H9 (cell line): ENCODE data around the gene UBAC1. TPM values are rescaled to one million over a fixed set of nuclear protein-coding genes. Genes with fewer than 3 reads are reported as not detected.

Source experiments
- DNase-seq: peaks from one replicate; pipeline ENCODE4 v3.0.0-alpha.2; 2017
- H2AFZ ChIP-seq: one replicate; pipeline ENCODE4 v1.6.1; 2013; ENCODE audit warnings: mild to moderate bottlenecking, low read length, control low read depth, moderate library complexity
- H2AK5ac ChIP-seq: 2 replicates; pipeline ENCODE4 v1.6.1; 2013; ENCODE audit warnings: low read length, control low read depth, mixed read lengths; ENCODE audit not compliant: insufficient read length
- H2BK120ac ChIP-seq: one replicate; pipeline ENCODE4 v1.6.1; 2013; ENCODE audit warnings: low read depth, mild to moderate bottlenecking, low read length, control low read depth, inconsistent platforms; ENCODE audit not compliant: poor library complexity, severe bottlenecking
- H2BK12ac ChIP-seq: 2 replicates; pipeline ENCODE4 v1.6.1; 2013; ENCODE audit warnings: low read length, control low read depth, mixed read lengths, low read depth; ENCODE audit not compliant: insufficient read length
- H2BK15ac ChIP-seq: 2 replicates; pipeline ENCODE4 v1.6.1; 2013; ENCODE audit warnings: low read depth, low read length, control low read depth
- H2BK20ac ChIP-seq: one replicate; pipeline ENCODE4 v1.6.1; 2013; ENCODE audit warnings: low read depth, mild to moderate bottlenecking, low read length, control low read depth, inconsistent platforms; ENCODE audit not compliant: poor library complexity, severe bottlenecking
- H2BK5ac ChIP-seq: 2 replicates; pipeline ENCODE4 v1.6.1; 2013; ENCODE audit warnings: low read length, control low read depth, mixed read lengths; ENCODE audit not compliant: insufficient read length
- H3K14ac ChIP-seq: 2 replicates; pipeline ENCODE4 v1.6.1; 2013; ENCODE audit warnings: low read length, control low read depth; ENCODE audit not compliant: insufficient read depth
- H3K18ac ChIP-seq: 2 replicates; pipeline ENCODE4 v1.6.1; 2013; ENCODE audit warnings: low read depth, mild to moderate bottlenecking, mixed read lengths, low read length, control low read depth; ENCODE audit not compliant: insufficient read length
- H3K23ac ChIP-seq: 2 replicates; pipeline ENCODE4 v1.6.1; 2013; ENCODE audit warnings: low read length, control low read depth, mixed read lengths, low read depth; ENCODE audit not compliant: insufficient read length
- H3K23me2 ChIP-seq: 2 replicates; pipeline ENCODE4 v1.6.1; 2013; ENCODE audit warnings: low read depth, mild to moderate bottlenecking, mixed read lengths, low read length, control low read depth; ENCODE audit not compliant: insufficient read length, poor library complexity, severe bottlenecking
- H3K27ac ChIP-seq: 2 replicates; pipeline ENCODE4 v1.5.1; 2013; ENCODE audit warnings: low read length, control low read depth, mixed read lengths, low read depth; ENCODE audit not compliant: insufficient read length
- H3K27me3 ChIP-seq: 2 replicates; pipeline ENCODE4 v1.6.1; 2013; ENCODE audit warnings: low read length, control low read depth, inconsistent platforms; ENCODE audit not compliant: insufficient read depth
- H3K4ac ChIP-seq: 2 replicates; pipeline ENCODE4 v1.6.1; 2013; ENCODE audit warnings: low read depth, mild to moderate bottlenecking, control low read depth, inconsistent platforms, low read length, moderate library complexity
- H3K4me1 ChIP-seq: 2 replicates; pipeline ENCODE4 v1.6.1; 2013; ENCODE audit warnings: low read length, control low read depth, inconsistent platforms; ENCODE audit not compliant: insufficient read depth
- H3K4me2 ChIP-seq: 2 replicates; pipeline ENCODE4 v1.6.1; 2013; ENCODE audit warnings: low read length, control low read depth, mixed read lengths; ENCODE audit not compliant: insufficient read length, insufficient read depth
- H3K56ac ChIP-seq: 2 replicates; pipeline ENCODE4 v1.6.1; 2013; ENCODE audit warnings: low read depth, mild to moderate bottlenecking, mixed read lengths, low read length, control low read depth; ENCODE audit not compliant: insufficient read length
- H3K79me1 ChIP-seq: 2 replicates; pipeline ENCODE4 v1.6.1; 2013; ENCODE audit warnings: low read depth, mild to moderate bottlenecking, moderate library complexity, low read length, control low read depth, inconsistent platforms; ENCODE audit not compliant: insufficient read depth, poor library complexity, severe bottlenecking
- H3K79me2 ChIP-seq: 2 replicates; pipeline ENCODE4 v1.6.1; 2013; ENCODE audit warnings: low read length, control low read depth, inconsistent platforms; ENCODE audit not compliant: insufficient read depth
- H3K9ac ChIP-seq: 2 replicates; pipeline ENCODE4 v1.6.1; 2013; ENCODE audit warnings: low read length, control low read depth, mixed read lengths; ENCODE audit not compliant: insufficient read length; ENCODE audit errors: extremely low read depth
- H3K9me3 ChIP-seq: one replicate; pipeline ENCODE4 v1.6.1; 2013; ENCODE audit warnings: low read depth, low read length, inconsistent platforms; ENCODE audit not compliant: control insufficient read depth
- H3T11ph ChIP-seq: one replicate; pipeline ENCODE4 v1.6.1; 2013; ENCODE audit warnings: mild to moderate bottlenecking, low read length, control low read depth, inconsistent platforms
- H4K20me1 ChIP-seq: one replicate; pipeline ENCODE4 v1.6.1; 2013; ENCODE audit not compliant: control insufficient read depth, insufficient read length, insufficient read depth
- H4K5ac ChIP-seq: 2 replicates; pipeline ENCODE4 v1.6.1; 2013; ENCODE audit warnings: low read depth, mild to moderate bottlenecking, mixed read lengths, low read length, control low read depth; ENCODE audit not compliant: insufficient read length
- H4K8ac ChIP-seq: replicated peaks from 2 replicates; pipeline ENCODE4 v1.6.1; 2013; ENCODE audit warnings: low read length, control low read depth, mixed read lengths, low read depth; ENCODE audit not compliant: insufficient read length
- H4K91ac ChIP-seq: 2 replicates; pipeline ENCODE4 v1.6.1; 2013; ENCODE audit warnings: low read depth, mild to moderate bottlenecking, moderate library complexity, mixed read lengths, low read length, control low read depth; ENCODE audit not compliant: insufficient read length
- H3K27ac Mint-ChIP-seq, 3 experiments: 2 replicates in 2 of 3; 3 replicates in 1 of 3; pipeline ENCODE4 v1.8.0; 2020 to 2021; ENCODE audit warnings: mixed read lengths in 3 of 3, mild to moderate bottlenecking in 1 of 3, moderate library complexity in 1 of 3
- H3K27me3 Mint-ChIP-seq: 2 replicates; pipeline ENCODE4 v1.8.0; 2021; ENCODE audit warnings: low read depth, mild to moderate bottlenecking, moderate library complexity, mixed read lengths
- H3K36me3 Mint-ChIP-seq, 3 experiments: 2 replicates in 2 of 3; 3 replicates in 1 of 3; pipeline ENCODE4 v1.8.0; 2020 to 2021; ENCODE audit warnings: low read depth in 3 of 3, mixed read lengths in 3 of 3; ENCODE audit not compliant: insufficient read depth in 1 of 3
- H3K4me1 Mint-ChIP-seq, 2 experiments: 2 replicates each; pipeline ENCODE4 v1.8.0; 2020; ENCODE audit warnings: mixed read lengths in 2 of 2
- H3K4me3 Mint-ChIP-seq, 2 experiments: 2 replicates in 1 of 2; 3 replicates in 1 of 2; pipeline ENCODE4 v1.8.0; 2020 to 2021; ENCODE audit warnings: mild to moderate bottlenecking in 2 of 2, mixed read lengths in 2 of 2, moderate library complexity in 1 of 2
- H3K9me3 Mint-ChIP-seq, 2 experiments: 2 replicates in 1 of 2; 3 replicates in 1 of 2; pipeline ENCODE4 v1.8.0; 2020; ENCODE audit warnings: mild to moderate bottlenecking in 2 of 2, mixed read lengths in 2 of 2, moderate library complexity in 1 of 2
- whole genome bisulfite sequencing: extraction: QIAGEN DNeasy Blood & Tissue Kit; methylation state at CpG from one replicate; pipeline ENCODE4 v1.1.7; 2013; ENCODE audit warnings: missing lambda C conversion rate, low lambda C conversion rate, mixed read lengths; ENCODE audit not compliant: insufficient read length; ENCODE audit errors: extremely low coverage; 5-methylcytosine and 5-hydroxymethylcytosine counted together
- total RNA-seq: library from RNA; stranded (reverse); gene quantifications from 2 replicates; pipeline ENCODE4 v1.2.1, GENCODE V29; 2021
- TF ChIP-seq, protein P1 (sequence below): fragments of 200-600 bp; sonication (generic); conservative IDR thresholded peaks from 3 replicates; pipeline ENCODE4 v1.8.0; 2021; ENCODE audit warnings: antibody characterized with exemption, mild to moderate bottlenecking

The UBAC1 gene
- total RNA-seq, 1 experiment from 2014 or later: 47.5 TPM

DNA sequence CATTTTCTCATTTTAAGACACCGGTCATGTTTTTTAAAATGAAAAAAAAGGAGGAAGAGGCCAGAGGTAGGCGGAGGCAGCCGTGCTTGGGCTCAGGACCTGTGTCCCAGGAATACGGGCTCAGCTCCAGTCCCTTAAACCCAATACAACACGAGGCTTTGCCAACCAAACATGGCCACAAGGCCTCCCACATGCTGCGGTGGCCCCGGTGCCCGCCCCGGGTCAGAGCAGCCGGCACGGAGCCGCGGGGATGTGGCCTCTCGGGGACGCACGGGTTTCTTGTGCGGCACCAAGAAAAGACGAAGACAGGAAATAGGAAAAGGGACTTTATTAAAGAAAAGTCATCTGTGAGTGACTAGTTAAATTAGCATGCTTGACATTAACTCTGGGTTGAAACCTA lies 28.5 kb downstream of the UBAC1 start:
- Histone ChIP-seq H3T11ph (no peak overlapping the region), H3K27me3 (no peaks in the 10 kb centered on the region), H3K56ac (no peak overlapping the region), H2AK5ac (no peak overlapping the region), H3K14ac (no peak overlapping the region), H2BK12ac (no peak overlapping the region), H4K8ac (no peak overlapping the region), H3K4me1 (no peaks in the 10 kb centered on the region), H3K23me2 (no peaks in the 10 kb centered on the region), H3K79me2 (no peaks in the 10 kb centered on the region), H4K91ac (no peak overlapping the region), H3K79me1 (no peaks in the 10 kb centered on the region), H2AFZ (no peak overlapping the region), H3K4ac (no peak overlapping the region), H3K27ac (no peak overlapping the region), H3K9me3 (no peaks in the 10 kb centered on the region), H3K23ac (no peak overlapping the region), H3K18ac (no peak overlapping the region), H4K5ac (no peak overlapping the region), H2BK120ac (no peak overlapping the region), H2BK5ac (no peak overlapping the region), H2BK15ac (no peak overlapping the region), H4K20me1 (no peaks in the 10 kb centered on the region), H2BK20ac (no peak overlapping the region), H3K9ac (no peak overlapping the region), H3K4me2 (no peak overlapping the region)
- WGBS: no CpG with 5 or more reads among the region's 18 CpGs
- Mint-ChIP-seq H3K27ac (peak overlapping the region in 2 of 3 experiments; percentile 62 to 78; a peak in 2 of 7 replicates), H3K36me3 (peaks cover 32 to 68% (median 67%) of the 10 kb centered on the region in 3 experiments), H3K4me3 (no peak overlapping the region; a peak in 1 of 5 replicates), H3K4me1 (no peaks in the 10 kb centered on the region), H3K9me3 (peaks cover 9 to 10% of the 10 kb centered on the region in 2 experiments; a peak in 4 of 5 replicates), H3K27me3 (no peaks in the 10 kb centered on the region)
- no peak for DNase-seq
- TF ChIP-seq, protein P1, sequence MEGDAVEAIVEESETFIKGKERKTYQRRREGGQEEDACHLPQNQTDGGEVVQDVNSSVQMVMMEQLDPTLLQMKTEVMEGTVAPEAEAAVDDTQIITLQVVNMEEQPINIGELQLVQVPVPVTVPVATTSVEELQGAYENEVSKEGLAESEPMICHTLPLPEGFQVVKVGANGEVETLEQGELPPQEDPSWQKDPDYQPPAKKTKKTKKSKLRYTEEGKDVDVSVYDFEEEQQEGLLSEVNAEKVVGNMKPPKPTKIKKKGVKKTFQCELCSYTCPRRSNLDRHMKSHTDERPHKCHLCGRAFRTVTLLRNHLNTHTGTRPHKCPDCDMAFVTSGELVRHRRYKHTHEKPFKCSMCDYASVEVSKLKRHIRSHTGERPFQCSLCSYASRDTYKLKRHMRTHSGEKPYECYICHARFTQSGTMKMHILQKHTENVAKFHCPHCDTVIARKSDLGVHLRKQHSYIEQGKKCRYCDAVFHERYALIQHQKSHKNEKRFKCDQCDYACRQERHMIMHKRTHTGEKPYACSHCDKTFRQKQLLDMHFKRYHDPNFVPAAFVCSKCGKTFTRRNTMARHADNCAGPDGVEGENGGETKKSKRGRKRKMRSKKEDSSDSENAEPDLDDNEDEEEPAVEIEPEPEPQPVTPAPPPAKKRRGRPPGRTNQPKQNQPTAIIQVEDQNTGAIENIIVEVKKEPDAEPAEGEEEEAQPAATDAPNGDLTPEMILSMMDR: no peak
